SK-N-SH (cell line): ENCODE measurements around the gene ADH7. TPM values are rescaled to one million over a fixed set of nuclear protein-coding genes. Genes with fewer than 3 reads are reported as not detected.

ENCODE experiments used
- CTCF ChIA-PET: fragments of 300-600, 350-600 bp; formaldehyde crosslinking; extraction: SDS; loops from one replicate; lab custom pipeline; 2021; lab: Yijun Ruan, JAX
- POLR2A ChIA-PET: fragments of 350-600 bp; sonication (Branson Sonifier 250); formaldehyde crosslinking; extraction: SDS; loops from one replicate; lab custom pipeline; 2020; ENCODE audit warnings: antibody characterized with exemption, inconsistent platforms; lab: Yijun Ruan, JAX
- DNase-seq: peaks from one replicate; pipeline ENCODE4 v3.0.0; 2012
- H2AFZ ChIP-seq: fragments of 200-600 bp; sonication (generic); 2 replicates; pipeline ENCODE4 v1.8.1; 2016; ENCODE audit warnings: antibody characterized with exemption, mild to moderate bottlenecking, low read depth
- H3F3A ChIP-seq: fragments of 200-600 bp; sonication (generic); replicated peaks from 2 replicates; pipeline ENCODE3; 2016; ENCODE audit warnings: antibody characterized with exemption, mild to moderate bottlenecking; ENCODE audit not compliant: insufficient read depth
- H3K27ac ChIP-seq, 2 experiments: fragments of 200-500 bp in 1 of 2; fragments of 200-600 bp in 1 of 2; sonication (Bioruptor generic) in 1 of 2; sonication (generic), shearing (Covaris generic) in 1 of 2; 2 replicates each; pipeline versions ENCODE4 v1.5.1 to v1.6.1; 2014 to 2016; ENCODE audit warnings: low read depth in 2 of 2, inconsistent platforms in 1 of 2, low read length in 1 of 2, mild to moderate bottlenecking in 1 of 2, mixed read lengths in 1 of 2
- H3K27me3 ChIP-seq: fragments of 200-600 bp; sonication (generic), shearing (Covaris generic); 2 replicates; pipeline ENCODE4 v1.6.1; 2016; ENCODE audit warnings: mixed run types; ENCODE audit not compliant: insufficient read depth
- H3K36me3 ChIP-seq, 2 experiments: fragments of 200-500 bp in 1 of 2; fragments of 200-600 bp in 1 of 2; sonication (Bioruptor generic) in 1 of 2; sonication (generic) in 1 of 2; replicated peaks in 1 of 2; 2 replicates each; pipeline versions ENCODE3 to v1.5.1; 2014 to 2016; ENCODE audit warnings: low read length in 1 of 2, mild to moderate bottlenecking in 1 of 2; ENCODE audit not compliant: insufficient read depth in 2 of 2, control insufficient read depth in 1 of 2
- H3K4me1 ChIP-seq, 2 experiments: fragments of 200-500 bp in 1 of 2; fragments of 200-600 bp in 1 of 2; sonication (Bioruptor generic) in 1 of 2; sonication (generic), shearing (Covaris generic) in 1 of 2; 2 replicates each; pipeline versions ENCODE4 v1.5.1 to v1.6.1; 2014 to 2016; ENCODE audit warnings: low read depth in 1 of 2, low read length in 1 of 2, mixed run types in 1 of 2; ENCODE audit not compliant: insufficient read depth in 2 of 2, control insufficient read depth in 1 of 2
- H3K4me2 ChIP-seq: fragments of 200-600 bp; sonication (generic), shearing (Covaris generic); 2 replicates; pipeline ENCODE4 v1.6.1; 2017; ENCODE audit warnings: mixed run types
- H3K4me3 ChIP-seq, 2 experiments: fragments of 200-500 bp in 1 of 2; fragments of 200-600 bp in 1 of 2; sonication (Bioruptor generic) in 1 of 2; sonication (generic), shearing (Covaris generic) in 1 of 2; 2 replicates each; pipeline versions ENCODE4 v1.5.1 to v1.8.1; 2014 to 2016; ENCODE audit warnings: low read depth in 2 of 2, inconsistent platforms in 1 of 2, low read length in 1 of 2, mild to moderate bottlenecking in 1 of 2, mixed read lengths in 1 of 2, moderate library complexity in 1 of 2
- H3K79me2 ChIP-seq: fragments of 200-600 bp; sonication (generic); 2 replicates; pipeline ENCODE4 v1.8.1; 2017; ENCODE audit warnings: mild to moderate bottlenecking; ENCODE audit not compliant: insufficient read depth
- H3K9ac ChIP-seq: fragments of 200-600 bp; sonication (generic); 2 replicates; pipeline ENCODE4 v1.6.1; 2017; ENCODE audit warnings: mixed run types
- H3K9me2 ChIP-seq: fragments of 200-600 bp; sonication (generic); 2 replicates; pipeline ENCODE4 v1.6.1; 2017; ENCODE audit warnings: mixed run types
- H3K9me3 ChIP-seq: fragments of 200-600 bp; sonication (generic); 2 replicates; pipeline ENCODE4 v1.6.1; 2017; ENCODE audit warnings: mixed run types, mild to moderate bottlenecking, moderate library complexity
- H4K20me1 ChIP-seq: fragments of 200-600 bp; sonication (generic); 2 replicates; pipeline ENCODE4 v1.6.1; 2017; ENCODE audit warnings: mild to moderate bottlenecking, mixed run types; ENCODE audit not compliant: insufficient read depth
- MXI1 ChIP-seq: IDR thresholded peaks from 2 replicates; pipeline ENCODE4 v1.6.1; 2012; ENCODE audit warnings: mild to moderate bottlenecking, low read depth, low read length, improper control_type of control experiment
- PBX3 ChIP-seq: IDR thresholded peaks from 2 replicates; pipeline ENCODE4; 2012
- YY1 ChIP-seq: IDR thresholded peaks from 2 replicates; pipeline ENCODE4 v1.4.0; 2012; ENCODE audit warnings: low read depth, mild to moderate bottlenecking
- ZBTB33 ChIP-seq: IDR thresholded peaks from 2 replicates; pipeline ENCODE4 v1.4.0; 2012; ENCODE audit warnings: low read depth, borderline replicate concordance
- polyA plus RNA-seq, 3 experiments: library from polyadenylated mRNA; depleted of rRNA; stranded (reverse); fragments of >200 nt; gene quantifications; 2 replicates each; pipeline ENCODE4 v1.2.3, GENCODE V29; 2012

ADH7 gene
- polyA plus RNA-seq, 1 of the 3 experiments (the other 2 are of a cell fraction), result not detected

GRCh38 chr4:99362768-99363167, 72.4 kb downstream of the ADH7 start:
- H4K20me1 ChIP-seq, result no peaks in the 10 kb centered on the region
- H3K4me1 ChIP-seq, result no peaks in the 10 kb centered on the region
- no peaks in the 10 kb centered on the region for H3K36me3 ChIP-seq
- POLR2A ChIA-PET, result no interaction called here
- H2AFZ ChIP-seq, result no peak overlapping the region
- H3K79me2 ChIP-seq, result no peaks in the 10 kb centered on the region
- TF ChIP-seq MXI1 (no peak), ZBTB33 (no peak), PBX3 (no peak), YY1 (no peak)
- no peak overlapping the region for H3K4me3 ChIP-seq
- H3K9ac ChIP-seq, result no peak overlapping the region
- H3K9me3 ChIP-seq, result no peaks in the 10 kb centered on the region
- no peak overlapping the region for H3K4me2 ChIP-seq
- CTCF ChIA-PET, result no interaction called here
- no peak for DNase-seq
- H3K27ac ChIP-seq, result no peak overlapping the region
- H3F3A ChIP-seq, result no peaks in the 10 kb centered on the region
- no peaks in the 10 kb centered on the region for H3K9me2 ChIP-seq
- H3K27me3 ChIP-seq, result no peaks in the 10 kb centered on the region

Other genes with a start within 250 kb of the ADH7 start
- not detected in 2 replicates for gene ADH6, start 216.1 kb downstream of the ADH7 start, polyA plus RNA-seq (2012; rRNA removed)
- not detected in 2 replicates for gene ADH1A, start 144.4 kb downstream of the ADH7 start, polyA plus RNA-seq (2012; rRNA removed)
- gene ADH1B, start 113.9 kb downstream of the ADH7 start, polyA plus RNA-seq (2012; rRNA removed), result not detected in 2 replicates
- not detected in 2 replicates for gene ADH1C, start 82.6 kb downstream of the ADH7 start, polyA plus RNA-seq (2012; rRNA removed)
- gene C4orf17, start 75.7 kb upstream of the ADH7 start, polyA plus RNA-seq (2012; rRNA removed), result not detected in 2 replicates
- 2.4 and 3.0 TPM in 2 replicates for gene TRMT10A, start 128.7 kb upstream of the ADH7 start, polyA plus RNA-seq (2012; rRNA removed)
- not detected in 2 replicates for gene MTTP, start 139.5 kb upstream of the ADH7 start, polyA plus RNA-seq (2012; rRNA removed)
- gene C4orf54, start 222.5 kb upstream of the ADH7 start, polyA plus RNA-seq (2012; rRNA removed), result not detected in 2 replicates